Retinal pigment epithelial cell (primary cell): ENCODE measurements around the gene OR2D2.
"Not testable (repeated sequence)": the region's sequence is repeated elsewhere in the genome, so short reads cannot be mapped to it uniquely, and the experiment has no call there.

Source experiments
- DNase-seq: peaks from one replicate; pipeline ENCODE4 v3.0.0-alpha.2; 2010; ENCODE audit warnings: low read depth
- H3K4me3 ChIP-seq: 2 replicates; pipeline ENCODE4 v1.5.1; 2011; ENCODE audit warnings: mild to moderate bottlenecking, low read length, control low read depth, moderate library complexity
- CTCF ChIP-seq: conservative IDR thresholded peaks from 2 replicates; pipeline ENCODE4 v1.5.1; 2011; ENCODE audit warnings: low read depth, low read length, control low read depth, inconsistent platforms

Gene OR2D2

DNA sequence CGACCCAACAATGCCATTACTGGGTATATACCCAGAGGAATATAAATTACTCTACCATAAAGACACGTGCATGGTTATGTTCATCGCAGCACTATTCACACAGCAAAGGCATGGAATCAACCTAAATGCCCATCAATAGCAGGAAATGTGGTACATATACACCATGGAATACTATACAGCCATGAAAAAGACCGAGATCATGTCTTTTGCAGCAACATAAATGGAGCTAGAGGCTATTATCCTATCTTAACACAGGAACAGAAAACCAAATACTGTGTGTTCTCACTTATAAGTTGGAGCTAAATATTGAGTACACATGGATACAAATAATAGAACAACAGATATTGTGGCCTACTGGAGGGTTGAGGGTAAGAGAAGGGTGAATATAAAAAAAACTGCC lies 3.5 kb downstream of the OR2D2 start:
- DNase-seq: no peak
- TF ChIP-seq CTCF: no peak
- H3K4me3 ChIP-seq: no peak overlapping the region

DNA sequence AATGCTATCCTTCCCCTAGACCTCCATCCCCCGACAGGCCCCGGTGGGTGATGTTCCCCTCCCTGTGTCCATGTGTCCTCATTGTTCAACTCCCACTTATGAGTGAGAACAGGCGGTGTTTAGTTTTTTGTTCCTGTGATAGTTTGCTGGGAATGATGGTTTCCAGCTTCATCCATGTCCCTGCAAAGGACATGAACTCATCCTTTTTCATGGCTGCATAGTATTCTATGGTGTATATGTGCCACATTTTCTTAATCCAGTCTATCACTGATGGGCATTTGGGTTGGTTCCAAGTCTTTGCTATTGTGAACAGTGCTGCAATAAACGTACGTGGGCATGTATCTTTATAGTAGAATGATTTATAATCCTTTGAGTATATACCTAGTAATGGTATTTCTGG lies 4.6 kb downstream of the OR2D2 start:
- H3K4me3 ChIP-seq, DNase-seq: not testable (repeated sequence)

DNA sequence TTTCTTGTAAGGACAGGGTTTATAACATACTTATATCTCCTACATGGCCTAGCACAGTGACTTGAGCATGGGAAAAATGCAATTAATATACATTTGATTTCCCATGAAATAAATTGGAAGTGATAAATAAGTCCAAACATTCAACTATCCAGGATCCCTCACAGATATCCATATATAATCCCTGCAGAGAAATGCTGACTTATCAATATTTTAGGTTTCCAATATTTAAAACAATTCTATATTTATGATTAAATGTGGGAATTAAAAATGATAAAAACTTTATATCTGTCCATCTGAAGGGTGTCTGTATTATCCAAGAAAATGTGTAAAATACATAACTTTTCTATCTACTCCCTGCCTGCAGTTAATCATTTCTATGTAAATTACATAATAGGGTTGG lies 9.5 kb downstream of the OR2D2 start:
- no peak overlapping the region for H3K4me3 ChIP-seq
- no peak for DNase-seq
- TF ChIP-seq CTCF: no peak

GRCh38 chr11:6876914-6877313 lies 15.4 kb downstream of the OR2D2 start:
- no peak for TF ChIP-seq CTCF
- DNase-seq: no peak
- H3K4me3 ChIP-seq: no peak overlapping the region

DNA sequence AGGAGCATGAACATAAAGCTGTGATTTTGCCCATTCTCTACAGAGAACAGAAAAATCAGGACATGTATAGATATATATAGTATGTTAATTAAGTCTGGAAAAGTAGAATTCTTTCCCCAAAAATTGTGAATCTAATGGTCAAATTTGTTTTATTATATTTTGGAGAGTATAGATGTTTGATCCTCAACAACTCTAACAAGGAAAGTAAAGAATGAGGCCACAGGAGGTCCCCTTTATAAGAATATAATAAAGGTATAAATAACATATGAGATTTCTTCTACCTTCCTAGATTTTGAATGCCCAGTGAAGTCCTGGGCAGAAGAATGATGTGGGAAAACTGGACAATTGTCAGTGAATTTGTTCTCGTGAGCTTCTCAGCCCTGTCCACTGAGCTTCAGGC lies 16.0 kb downstream of the OR2D2 start, which contains the start of gene OR10A4:
Gene OR10A4, plus strand, starts transcription at position 301 of the 400 bp plus-strand sequence. Its CDS starts 23 bp downstream, at position 324.
- no peak for TF ChIP-seq CTCF
- no peak within 1 kb of the TSS for H3K4me3 ChIP-seq
- DNase-seq: no peak

- DNase-seq: no peak
- H3K4me3 ChIP-seq: no peak overlapping the region
- TF ChIP-seq CTCF: no peak
These were observed 16.5 kb downstream of the OR2D2 start for GRCh38 chr11:6875761-6876160.

- DNase-seq: no peak
- TF ChIP-seq CTCF: no peak
- H3K4me3 ChIP-seq: no peak overlapping the region
These were observed 21.0 kb downstream of the OR2D2 start for GRCh38 chr11:6871278-6871677.

GRCh38 chr11:6864438-6864837 lies 27.9 kb downstream of the OR2D2 start:
- no peak for DNase-seq
- no peak for TF ChIP-seq CTCF
- no peak overlapping the region for H3K4me3 ChIP-seq
